COLO668 (cell line): Measurements from ENCODE around the gene CEMIP.

Source experiments
- DNase-seq: peaks from one replicate; lab custom pipeline; 2025; ENCODE audit not compliant: unreplicated experiment; lab: John Stamatoyannopoulos, UW

The CEMIP gene

DNA sequence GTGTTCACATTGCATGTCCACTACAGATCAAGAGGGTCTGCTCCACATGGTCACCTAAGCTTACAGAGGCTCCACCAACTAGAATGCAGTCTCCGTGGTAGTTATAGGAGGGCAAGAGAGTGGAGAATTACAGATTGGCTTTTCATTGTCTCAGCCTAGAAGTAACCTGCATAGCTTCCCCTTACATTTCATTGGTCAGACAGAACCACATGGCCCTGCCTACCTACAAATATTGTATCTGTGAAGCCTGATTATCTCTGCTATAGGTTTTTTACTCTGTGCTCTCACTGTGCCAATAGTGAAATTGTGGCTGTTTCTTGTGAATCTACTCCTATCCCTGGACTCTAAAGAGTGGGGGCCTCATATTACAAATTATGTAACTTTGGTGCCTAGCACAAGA lies 219.1 kb downstream of the CEMIP start:
- no peak for DNase-seq

DNA sequence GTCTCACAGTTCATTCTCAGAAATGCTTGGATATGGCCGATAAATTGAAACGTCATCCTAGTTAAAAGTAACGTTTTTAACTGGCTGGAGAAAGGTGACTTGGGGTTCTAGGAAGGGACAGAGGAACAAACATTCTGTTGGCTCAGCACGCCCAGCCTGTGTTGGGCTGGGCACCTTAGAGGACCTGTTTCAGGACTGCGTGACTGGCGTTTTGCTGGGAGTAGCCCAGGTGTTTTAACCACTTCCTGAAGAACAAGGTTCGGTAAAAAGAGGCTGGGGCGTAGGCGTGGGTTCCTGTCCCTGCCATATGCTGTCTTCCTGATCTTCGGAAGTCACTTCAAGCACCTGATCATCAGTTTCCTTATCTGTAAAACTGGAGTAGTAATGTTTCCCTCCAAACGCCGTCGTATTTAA lies 220.5 kb downstream of the CEMIP start:
- peak; percentile 62 for DNase-seq

DNA sequence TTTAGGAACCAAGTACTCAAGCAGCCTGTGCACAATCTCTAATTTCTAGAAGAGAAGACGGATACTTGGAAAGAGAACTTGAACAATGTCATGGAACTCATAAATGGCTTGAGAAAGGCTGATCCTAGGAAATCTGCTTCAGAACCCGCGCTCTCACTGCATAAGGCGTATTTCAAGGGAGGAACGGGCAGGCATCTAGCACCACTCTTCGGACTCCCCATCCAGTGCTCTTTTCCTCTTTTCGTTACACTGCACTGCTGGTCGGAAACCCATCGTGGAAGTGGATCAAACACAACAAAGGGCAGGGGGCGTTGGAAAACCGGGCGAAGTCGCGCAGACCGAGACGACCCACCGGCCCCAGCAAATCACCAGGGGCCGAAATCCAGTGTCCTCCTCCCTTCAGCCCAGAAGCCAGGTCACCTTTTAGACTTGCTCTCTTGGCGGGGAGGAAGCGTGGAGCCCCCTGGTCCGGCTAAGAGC lies 221.0 kb downstream of the CEMIP start:
- DNase-seq: peak; percentile 40

DNA sequence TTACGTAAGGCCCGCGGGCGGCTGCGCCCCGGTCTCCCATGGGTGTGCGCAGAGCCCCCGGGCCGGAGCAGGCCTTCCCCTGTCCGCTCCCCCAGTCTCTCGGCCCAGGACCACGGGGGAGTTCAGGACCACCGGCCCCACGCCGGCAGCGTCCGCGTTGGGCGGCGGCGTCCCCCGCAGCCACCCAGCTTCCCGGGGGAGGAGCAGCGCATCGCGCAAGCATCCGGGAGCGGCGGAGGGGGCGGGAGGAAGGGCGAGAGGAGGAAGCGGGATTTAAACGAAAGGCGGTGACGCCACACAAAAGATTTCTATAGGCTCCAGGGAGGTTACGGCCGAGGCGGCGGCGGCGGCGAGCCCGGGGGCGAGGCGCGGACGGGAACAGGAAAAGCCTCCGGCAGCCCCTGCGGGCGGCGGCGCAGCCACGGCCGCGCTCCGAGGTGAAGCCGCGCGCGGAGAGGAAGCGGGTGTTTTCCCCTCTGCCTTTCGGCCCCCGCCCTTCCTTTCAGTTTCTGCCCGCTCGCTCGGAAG lies 221.5 kb downstream of the CEMIP start, which contains the start of gene TLNRD1:
TLNRD1 (plus strand) TSS at position 300 of the 528 bp plus-strand sequence. CDS start 1,349 bp downstream, outside the sequence.
- DNase-seq: peak; percentile 91
